Neutrophil (primary cell): ENCODE results near the gene CAMK2A.

Experiments
- H3K27ac ChIP-seq: fragments of 200-600 bp; sonication (generic); 2 replicates; pipeline ENCODE4 v1.5.1; 2016; ENCODE audit warnings: mild to moderate bottlenecking, moderate library complexity
- H3K27me3 ChIP-seq: fragments of 200-600 bp; sonication (generic); 2 replicates; pipeline ENCODE4 v1.6.0; 2016; ENCODE audit warnings: mild to moderate bottlenecking
- H3K36me3 ChIP-seq: fragments of 200-600 bp; sonication (generic); 2 replicates; pipeline ENCODE4 v1.5.1; 2017
- H3K4me1 ChIP-seq, 2 experiments: fragments of 200-600 bp in 1 of 2; sonication (generic) in 1 of 2; 1 replicate in 1 of 2; 2 replicates in 1 of 2; pipeline versions ENCODE4 v1.5.1 to v1.6.1; 2013 to 2016; ENCODE audit warnings: low read depth in 1 of 2, low read length in 1 of 2, mild to moderate bottlenecking in 1 of 2, moderate library complexity in 1 of 2; ENCODE audit not compliant: control insufficient read depth in 1 of 2, insufficient read depth in 1 of 2
- H3K4me3 ChIP-seq, 2 experiments: fragments of 200-600 bp in 1 of 2; sonication (generic) in 1 of 2; 1 replicate in 1 of 2; 2 replicates in 1 of 2; pipeline ENCODE4 v1.5.1; 2013 to 2016; ENCODE audit warnings: low read depth in 1 of 2, low read length in 1 of 2, mild to moderate bottlenecking in 1 of 2, moderate library complexity in 1 of 2
- H3K9me3 ChIP-seq: fragments of 200-600 bp; sonication (generic); 2 replicates; pipeline ENCODE4 v1.5.1; 2016
- CTCF ChIP-seq: fragments of 200-600 bp; sonication (generic); IDR thresholded peaks from 2 replicates; pipeline ENCODE4 v1.5.1; 2016; ENCODE audit warnings: antibody characterized with exemption

Gene CAMK2A

DNA sequence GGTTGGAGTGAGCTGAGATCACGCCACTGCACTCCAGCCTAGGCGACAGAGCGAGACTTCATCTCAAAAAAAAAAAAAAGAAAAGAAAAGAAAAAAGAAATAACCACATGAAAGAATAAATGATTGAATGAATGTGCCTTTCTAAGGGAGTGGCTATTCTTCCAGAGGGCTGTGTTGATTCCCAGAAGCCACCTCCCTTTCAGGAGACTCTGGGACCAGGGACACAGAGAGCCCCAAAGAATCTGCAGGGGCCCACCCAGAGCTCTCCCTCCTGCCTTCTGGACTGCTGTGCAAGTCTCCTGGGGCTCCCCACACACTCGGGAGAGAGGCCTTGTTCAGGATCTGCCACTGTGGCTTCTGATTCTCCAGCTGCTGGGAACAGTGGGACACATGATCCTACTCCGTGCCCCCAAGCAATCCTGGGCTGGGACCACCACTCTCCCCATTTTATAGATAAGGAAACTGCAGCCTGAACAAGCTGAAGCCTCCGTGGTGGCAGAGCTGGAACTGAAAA lies 23.6 kb downstream of the CAMK2A start:
- no peak for TF ChIP-seq CTCF
- Histone ChIP-seq H3K4me3 (no peak overlapping the region), H3K27me3 (no peaks in the 10 kb centered on the region), H3K27ac (no peak overlapping the region), H3K4me1 (no peaks in the 10 kb centered on the region), H3K36me3 (no peaks in the 10 kb centered on the region), H3K9me3 (no peaks in the 10 kb centered on the region)

DNA sequence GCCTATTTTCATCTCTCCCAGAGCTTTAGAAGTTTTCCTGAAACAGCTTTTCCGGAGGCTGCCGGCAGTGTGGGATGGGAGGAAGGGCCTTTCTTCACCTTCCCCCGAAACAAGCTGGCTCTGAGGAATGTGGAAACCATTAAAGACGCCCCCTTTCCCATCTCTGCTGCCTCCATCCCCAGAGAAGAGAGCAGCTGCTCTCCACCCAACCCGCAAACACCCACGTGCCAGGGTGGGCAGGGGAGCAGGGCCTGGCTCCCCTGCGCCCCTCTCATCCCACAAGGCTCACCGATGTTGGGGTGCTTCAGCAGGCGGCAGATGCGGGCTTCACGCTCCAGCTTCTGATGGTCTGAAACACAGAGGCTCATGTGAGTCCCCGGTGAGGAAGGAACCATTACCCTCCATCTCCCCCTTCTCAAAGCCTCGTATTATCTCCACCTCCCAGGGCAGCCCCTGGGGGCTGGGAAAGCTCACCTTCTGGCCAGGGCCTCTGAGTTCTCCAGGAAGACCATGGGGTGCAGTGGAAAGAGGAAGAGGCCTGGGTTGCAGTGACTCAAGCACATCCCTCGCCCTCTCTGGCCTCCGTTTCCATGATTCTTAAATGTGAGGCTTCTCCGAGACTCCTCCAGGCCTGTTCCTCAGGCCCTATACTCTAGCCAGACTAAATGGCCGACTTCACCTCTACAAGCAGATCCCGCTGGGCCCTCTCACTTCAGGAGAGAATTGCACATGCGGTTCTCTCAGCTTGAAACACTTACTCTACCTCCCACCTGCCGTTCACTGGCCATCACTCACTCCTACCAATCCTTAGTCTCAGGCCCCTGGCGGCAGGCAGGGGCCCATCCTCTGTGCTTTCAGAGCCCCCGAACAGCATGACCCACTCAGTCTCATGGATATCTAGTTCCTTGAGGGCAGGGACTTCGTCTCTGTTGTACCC lies 24.6 kb downstream of the CAMK2A start:
- Histone ChIP-seq H3K27me3 (no peaks in the 10 kb centered on the region), H3K9me3 (no peaks in the 10 kb centered on the region), H3K36me3 (no peaks in the 10 kb centered on the region), H3K4me3 (no peak overlapping the region), H3K27ac (no peak overlapping the region), H3K4me1 (no peaks in the 10 kb centered on the region)
- no peak for TF ChIP-seq CTCF

DNA sequence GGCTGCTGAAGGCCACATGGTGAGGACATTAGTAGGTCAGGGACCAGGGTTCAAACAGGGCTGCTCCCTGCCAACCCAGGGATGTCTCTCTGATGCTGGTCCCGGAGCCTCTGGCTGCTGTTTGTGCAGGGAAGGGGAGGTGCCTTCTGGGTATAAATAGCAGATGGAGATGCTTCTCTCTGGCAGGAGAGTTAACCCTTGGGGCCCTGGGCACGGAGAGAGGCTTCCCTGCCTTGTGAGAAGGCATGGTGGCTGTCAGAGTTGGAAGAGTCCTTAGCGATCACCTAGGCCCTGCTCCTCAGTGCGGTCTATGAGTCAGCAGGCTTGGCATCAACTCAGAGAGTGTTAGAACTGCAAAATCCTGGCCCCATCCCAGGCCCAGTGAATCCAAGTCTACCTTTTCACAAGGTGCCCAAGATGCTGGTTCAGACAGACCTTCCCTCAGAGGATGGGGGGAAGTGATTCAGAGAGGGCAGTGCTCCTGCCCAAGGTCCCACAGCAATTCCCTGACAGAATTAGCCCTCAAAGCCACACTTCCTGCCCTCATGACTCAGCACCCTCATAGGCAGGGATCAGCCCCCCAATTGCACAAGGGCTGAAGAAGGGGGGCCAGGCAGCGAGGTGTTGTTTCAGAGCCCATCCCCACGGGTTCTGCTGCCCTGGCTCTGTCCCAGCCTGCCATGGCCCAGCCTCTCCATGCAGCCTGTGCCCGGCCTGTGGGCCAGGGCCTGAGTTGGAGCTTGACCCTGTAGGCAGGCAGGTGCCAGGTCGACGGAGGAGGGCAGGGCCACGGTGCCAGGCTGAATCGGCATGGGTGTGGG lies 25.6 kb downstream of the CAMK2A start:
- H3K9me3 ChIP-seq, result no peaks in the 10 kb centered on the region
- H3K27ac ChIP-seq, result no peak overlapping the region
- TF ChIP-seq CTCF, result no peak
- H3K36me3 ChIP-seq, result no peaks in the 10 kb centered on the region
- H3K27me3 ChIP-seq, result no peaks in the 10 kb centered on the region
- H3K4me3 ChIP-seq, result no peak overlapping the region
- no peaks in the 10 kb centered on the region for H3K4me1 ChIP-seq

GRCh38 chr5:150263375-150263775 lies 26.2 kb downstream of the CAMK2A start:
- Histone ChIP-seq H3K9me3 (no peaks in the 10 kb centered on the region), H3K27ac (no peak overlapping the region), H3K4me1 (no peaks in the 10 kb centered on the region), H3K27me3 (no peaks in the 10 kb centered on the region), H3K36me3 (no peaks in the 10 kb centered on the region), H3K4me3 (no peak overlapping the region)
- TF ChIP-seq CTCF, result no peak

DNA sequence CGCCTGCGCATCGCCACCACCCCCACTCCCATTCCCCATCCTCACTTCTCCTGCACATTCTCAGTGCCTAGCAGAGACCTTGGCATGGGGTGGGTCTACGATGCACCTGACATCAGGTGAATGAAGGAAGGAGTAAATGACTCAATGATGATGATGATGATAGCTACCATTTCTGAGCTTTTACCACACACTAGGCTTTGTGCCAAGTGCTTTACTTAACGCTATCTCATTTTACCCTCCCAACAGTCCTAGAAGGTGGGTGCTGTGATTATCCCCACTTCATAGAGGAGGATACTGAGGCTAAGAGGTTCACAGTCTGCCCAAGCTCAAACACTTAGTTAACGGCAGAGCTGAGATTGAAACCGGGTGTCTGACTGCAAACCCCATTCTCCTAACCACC lies 27.1 kb downstream of the CAMK2A start:
- H3K4me1 ChIP-seq, result no peaks in the 10 kb centered on the region
- no peak for TF ChIP-seq CTCF
- H3K27me3 ChIP-seq, result no peaks in the 10 kb centered on the region
- no peak overlapping the region for H3K27ac ChIP-seq
- H3K36me3 ChIP-seq, result no peaks in the 10 kb centered on the region
- no peaks in the 10 kb centered on the region for H3K9me3 ChIP-seq
- no peak overlapping the region for H3K4me3 ChIP-seq
